Esophagus squamous epithelium (tissue), 5 donors: Measurements from ENCODE around the gene CLBA1. TPM values are rescaled to one million over a fixed set of nuclear protein-coding genes. Genes with fewer than 3 reads are reported as not detected.

Experiments
- DNase-seq: peaks from one replicate; lab custom pipeline; 2025; lab: John Stamatoyannopoulos, UW
- H3K27ac ChIP-seq, 4 donors: fragments of 200-600 bp; sonication (generic); one replicate each; pipeline ENCODE4 v1.5.1; 2016 to 2019; ENCODE audit warnings: mild to moderate bottlenecking in 1 of 4
- H3K27me3 ChIP-seq, 4 donors: fragments of 200-600 bp; sonication (generic); 1 replicate in 3 of 4; 2 replicates in 1 of 4; pipeline versions ENCODE4 v1.5.1 to v1.6.0; 2017 to 2021; ENCODE audit warnings: antibody characterized with exemption in 1 of 4
- H3K36me3 ChIP-seq, 3 donors: fragments of 200-600 bp; sonication (generic); one replicate each; pipeline ENCODE4 v1.5.1; 2016 to 2019
- H3K4me1 ChIP-seq, 3 donors: fragments of 200-600 bp; sonication (generic); one replicate each; pipeline ENCODE4 v1.5.1; 2017 to 2019
- H3K4me3 ChIP-seq, 4 donors: fragments of 200-600 bp; sonication (generic); 1 replicate in 3 of 4; 2 replicates in 1 of 4; pipeline ENCODE4 v1.5.1; 2016 to 2019; ENCODE audit warnings: mild to moderate bottlenecking in 2 of 4, moderate library complexity in 1 of 4
- H3K9me3 ChIP-seq, 3 donors: fragments of 200-600 bp; sonication (generic); one replicate each; pipeline ENCODE4 v1.5.1; 2016 to 2019
- POLR2A ChIP-seq, 4 donors: fragments of 450-650 bp; IDR thresholded peaks; one replicate each; pipeline ENCODE4 v1.6.1; 2017; ENCODE audit warnings: antibody characterized with exemption in 4 of 4, mild to moderate bottlenecking in 4 of 4, moderate library complexity in 3 of 4
- WGBS, 2 donors: methylation state at CpG; one replicate each; pipeline ENCODE4 v1.1.5; 2018; 5-methylcytosine and 5-hydroxymethylcytosine counted together
- intact Hi-C: fragments of 100-400 bp; cut with DNase I; formaldehyde crosslinking; loops from one replicate; pipeline ENCODE4 v1.15.0; 2022
- total RNA-seq, 4 donors: library from RNA; depleted of rRNA; stranded (reverse); fragments of >200 nt; gene quantifications; one replicate each; pipeline ENCODE4 v1.1.0, GENCODE V29; 2016
- TF ChIP-seq, protein P1 (sequence below), 6 experiments: fragments of 450-650 bp in 4 of 6; fragments of 200-600 bp in 2 of 6; sonication (generic) in 2 of 6; IDR thresholded peaks; one replicate each; pipeline ENCODE4 v1.5.1; 2016 to 2019; ENCODE audit warnings: antibody characterized with exemption in 6 of 6, mild to moderate bottlenecking in 4 of 6, moderate library complexity in 4 of 6
- donor health status: DM: yes; HTN: yes; CAD: no.

CLBA1 gene
- total RNA-seq, 4 donors from 2014 or later, result 5.5 to 19.3 (median 7.3) TPM

DNA sequence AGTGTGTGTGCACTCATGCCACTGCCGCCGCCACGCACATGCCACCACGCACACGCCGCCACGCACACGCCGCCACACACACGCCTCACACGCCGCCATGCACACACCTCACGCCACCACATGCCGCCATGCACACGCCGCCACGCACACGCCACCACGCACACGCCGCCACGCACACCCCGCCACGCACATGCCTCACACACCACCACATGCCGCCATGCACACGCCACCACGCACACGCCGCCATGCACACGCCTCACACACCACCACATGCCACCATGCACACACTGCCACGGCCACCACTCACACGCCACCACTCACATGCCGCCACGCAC, 6.3 kb downstream of the CLBA1 start:
- 97 to 98% methylated on average over 22 to 26 of the region's 34 CpGs for WGBS, 2 donors
- Histone ChIP-seq H3K36me3 (peaks cover 0 to 63% (median 5%) of the 10 kb centered on the region in 3 donors), H3K9me3 (no peaks in the 10 kb centered on the region), H3K4me3 (no peak overlapping the region), H3K27me3 (no peaks in the 10 kb centered on the region), H3K4me1 (peaks cover 2 to 5% (median 4%) of the 10 kb centered on the region in 3 donors), H3K27ac (no peak overlapping the region)
- TF ChIP-seq, protein P1, sequence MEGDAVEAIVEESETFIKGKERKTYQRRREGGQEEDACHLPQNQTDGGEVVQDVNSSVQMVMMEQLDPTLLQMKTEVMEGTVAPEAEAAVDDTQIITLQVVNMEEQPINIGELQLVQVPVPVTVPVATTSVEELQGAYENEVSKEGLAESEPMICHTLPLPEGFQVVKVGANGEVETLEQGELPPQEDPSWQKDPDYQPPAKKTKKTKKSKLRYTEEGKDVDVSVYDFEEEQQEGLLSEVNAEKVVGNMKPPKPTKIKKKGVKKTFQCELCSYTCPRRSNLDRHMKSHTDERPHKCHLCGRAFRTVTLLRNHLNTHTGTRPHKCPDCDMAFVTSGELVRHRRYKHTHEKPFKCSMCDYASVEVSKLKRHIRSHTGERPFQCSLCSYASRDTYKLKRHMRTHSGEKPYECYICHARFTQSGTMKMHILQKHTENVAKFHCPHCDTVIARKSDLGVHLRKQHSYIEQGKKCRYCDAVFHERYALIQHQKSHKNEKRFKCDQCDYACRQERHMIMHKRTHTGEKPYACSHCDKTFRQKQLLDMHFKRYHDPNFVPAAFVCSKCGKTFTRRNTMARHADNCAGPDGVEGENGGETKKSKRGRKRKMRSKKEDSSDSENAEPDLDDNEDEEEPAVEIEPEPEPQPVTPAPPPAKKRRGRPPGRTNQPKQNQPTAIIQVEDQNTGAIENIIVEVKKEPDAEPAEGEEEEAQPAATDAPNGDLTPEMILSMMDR (IDR thresholded peaks at IDR 0.05), result no peak
- TF ChIP-seq POLR2A (IDR thresholded peaks at IDR 0.05), result no peak
- no peak for DNase-seq
- intact Hi-C loops, result no loop called here

DNA sequence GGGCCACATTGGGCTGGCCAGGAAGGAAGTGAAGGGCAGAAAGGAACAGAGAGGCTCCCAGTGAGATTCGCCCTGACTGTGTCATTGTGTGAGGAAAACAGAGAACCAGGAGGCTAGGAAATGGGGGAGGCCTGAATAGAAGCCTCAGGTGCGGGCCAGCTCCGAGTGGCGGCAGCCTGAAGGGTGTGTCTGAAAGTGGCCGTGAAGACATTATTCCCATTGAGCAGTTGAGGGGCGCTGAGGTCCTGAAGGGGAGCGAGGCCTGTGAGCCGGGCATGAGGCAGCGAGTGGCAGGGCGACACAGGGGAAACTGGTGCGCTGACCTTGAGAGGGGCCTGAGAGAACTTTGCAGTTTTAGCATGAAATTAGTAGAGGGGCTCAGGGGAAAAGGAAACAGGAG, 6.9 kb downstream of the CLBA1 start:
- Histone ChIP-seq H3K9me3 (no peaks in the 10 kb centered on the region), H3K36me3 (peaks cover 0 to 66% (median 5%) of the 10 kb centered on the region in 3 donors), H3K4me3 (no peak overlapping the region), H3K27me3 (no peaks in the 10 kb centered on the region), H3K27ac (no peak overlapping the region), H3K4me1 (no peaks in the 10 kb centered on the region)
- DNase-seq, result no peak
- TF ChIP-seq POLR2A (IDR thresholded peaks at IDR 0.05), result no peak
- TF ChIP-seq, protein P1 (IDR thresholded peaks at IDR 0.05), result no peak
- intact Hi-C loops, result no loop called here
- 96 to 97% methylated on average over 11 of the region's 11 CpGs for WGBS, 2 donors

DNA sequence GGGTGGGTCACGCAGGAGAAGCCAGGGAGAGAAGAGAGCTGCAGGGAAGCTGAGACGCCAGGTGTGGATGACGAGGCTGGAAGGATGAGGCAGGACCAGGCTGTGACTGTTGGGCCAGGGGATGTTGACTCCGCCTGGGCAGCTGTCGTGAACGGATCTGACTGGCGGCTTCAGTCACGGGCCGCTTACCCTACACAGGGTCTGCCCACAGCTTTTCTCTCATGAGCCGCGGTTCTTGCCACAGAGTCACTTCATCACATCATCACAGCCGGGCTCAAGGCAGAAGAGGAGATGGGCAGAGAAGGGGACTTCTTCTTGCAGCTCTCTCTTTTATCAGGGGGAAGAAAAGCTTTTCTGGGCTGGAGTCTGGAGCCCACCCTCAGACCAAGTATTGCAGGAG, 7.7 kb downstream of the CLBA1 start:
- peaks cover 0 to 66% (median 5%) of the 10 kb centered on the region in 3 donors for H3K36me3 ChIP-seq
- intact Hi-C loops, result no loop called here
- no peak for TF ChIP-seq POLR2A (IDR thresholded peaks at IDR 0.05)
- TF ChIP-seq, protein P1 (IDR thresholded peaks at IDR 0.05), result no peak
- peaks cover 0 to 2% (median 0%) of the 10 kb centered on the region in 3 donors for H3K4me1 ChIP-seq
- H3K27me3 ChIP-seq, result no peaks in the 10 kb centered on the region
- 85 to 92% methylated on average over 8 to 10 of the region's 12 CpGs for WGBS, 2 donors
- H3K4me3 ChIP-seq, result no peak overlapping the region
- H3K27ac ChIP-seq, result no peak overlapping the region
- no peaks in the 10 kb centered on the region for H3K9me3 ChIP-seq
- DNase-seq, result no peak

DNA sequence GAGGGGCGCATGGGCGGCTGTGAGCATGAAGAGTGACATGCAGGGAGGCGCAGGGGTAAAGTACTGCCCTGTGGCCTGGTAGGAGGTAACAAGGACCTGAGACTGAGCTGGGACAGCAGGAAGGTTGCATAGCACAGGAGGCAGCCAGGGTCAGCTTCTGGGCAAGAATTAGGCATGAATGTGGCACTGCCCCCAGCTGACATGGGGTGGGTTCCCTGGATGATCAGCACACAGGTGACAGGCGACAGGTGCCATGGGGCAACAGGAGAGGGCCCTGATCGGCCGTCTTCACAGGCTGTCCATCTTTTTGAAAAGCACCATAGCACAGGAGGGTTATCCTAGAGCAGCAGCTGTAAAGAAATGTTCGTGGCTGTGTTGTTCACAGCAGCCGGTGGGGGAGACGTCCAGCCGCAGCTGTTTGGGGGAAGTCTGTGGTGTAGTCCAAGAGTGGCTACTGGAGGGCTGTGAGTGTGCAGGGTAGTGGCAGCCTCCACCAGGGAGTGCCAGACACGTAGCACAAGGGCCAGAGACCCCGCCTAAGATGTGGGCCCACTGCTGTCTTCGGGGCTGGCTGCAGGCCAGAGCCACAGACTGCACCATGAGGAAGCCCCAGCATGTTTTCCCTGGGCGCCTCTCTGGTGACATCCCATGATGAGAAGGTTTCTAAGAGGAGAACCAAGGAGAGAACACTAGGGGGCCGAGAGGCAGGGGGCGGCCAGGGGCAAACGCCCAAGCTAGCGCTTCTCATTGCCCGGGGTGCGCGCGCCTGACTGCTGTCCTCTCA, 8.4 kb downstream of the CLBA1 start:
- 40 to 78% methylated on average over 1 to 11 of the region's 22 CpGs for WGBS, 2 donors
- no peak for DNase-seq
- H3K27ac ChIP-seq, result no peak overlapping the region
- H3K4me1 ChIP-seq, result peaks cover 0 to 9% (median 3%) of the 10 kb centered on the region in 3 donors
- H3K4me3 ChIP-seq, result no peak overlapping the region
- TF ChIP-seq POLR2A (IDR thresholded peaks at IDR 0.05), result no peak
- TF ChIP-seq, protein P1 (IDR thresholded peaks at IDR 0.05), result no peak
- intact Hi-C loops, result no loop called here
- peaks cover 0 to 66% (median 5%) of the 10 kb centered on the region in 3 donors for H3K36me3 ChIP-seq
- no peaks in the 10 kb centered on the region for H3K27me3 ChIP-seq
- H3K9me3 ChIP-seq, result no peaks in the 10 kb centered on the region

DNA sequence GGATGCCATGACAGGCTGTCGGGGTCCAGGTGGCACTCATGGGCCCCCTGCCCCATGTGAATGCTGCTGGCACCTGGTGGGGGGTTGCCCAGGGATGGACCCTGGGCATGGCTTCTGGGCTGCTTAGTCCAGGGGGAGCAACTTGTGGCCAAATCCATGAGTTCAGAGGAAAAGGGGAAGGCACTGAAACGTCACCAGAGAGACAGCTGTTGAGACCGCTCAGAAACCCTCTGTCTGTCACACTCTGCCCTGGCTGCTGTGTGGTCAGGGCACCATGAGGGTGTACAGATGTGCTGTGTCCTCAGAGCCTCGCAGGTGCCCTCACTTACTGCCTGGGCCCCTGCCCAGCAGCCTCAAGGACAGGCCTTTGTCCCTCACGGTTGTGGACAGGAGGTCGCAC, 9.4 kb downstream of the CLBA1 start:
- H3K36me3 ChIP-seq, result peaks cover 0 to 60% (median 5%) of the 10 kb centered on the region in 3 donors
- WGBS, 2 donors, result 90% methylated on average over 2 of the region's 6 CpGs; no CpG with 5 or more reads in 1 of the 2 donors

More for the DNA sequence above, 9.4 kb downstream of the CLBA1 start:
- no peaks in the 10 kb centered on the region for H3K27me3 ChIP-seq
- intact Hi-C loops, result no loop called here
- DNase-seq, result no peak
- no peak for TF ChIP-seq POLR2A (IDR thresholded peaks at IDR 0.05)
- TF ChIP-seq, protein P1 (IDR thresholded peaks at IDR 0.05), result no peak
- peaks cover 0 to 10% (median 5%) of the 10 kb centered on the region in 3 donors for H3K4me1 ChIP-seq
- H3K9me3 ChIP-seq, result no peaks in the 10 kb centered on the region
- no peak overlapping the region for H3K4me3 ChIP-seq
- no peak overlapping the region for H3K27ac ChIP-seq
